ENCODE data around the gene PNLIP.

- no peak for TF ChIP-seq CTCF (IDR thresholded peaks at IDR 0.05; ENCODE audit: low read depth, low read length, poor library complexity, severe bottlenecking)
- no peak for TF ChIP-seq EZH2phosphoT487 (IDR thresholded peaks at IDR 0.05; ENCODE audit: borderline replicate concordance, low read length)
Observed at GRCh38 chr10:116614796-116615195, 69.1 kb downstream of the PNLIP start.

Data from DOHH2 (cell line).